ENCODE measurements around the gene TP63. TPM values are rescaled to one million over a fixed set of nuclear protein-coding genes. Genes with fewer than 3 reads are reported as not detected.

Gene TP63
- total RNA-seq, 1 donor from 2014 or later = not detected

GRCh38 chr3:189799366-189799765, 168.2 kb downstream of the TP63 start:
- DNase-seq (ENCODE audit: low read depth) = no peak
- no peak for TF ChIP-seq CTCF (conservative IDR thresholded peaks at IDR 0.05; ENCODE audit: low read depth, low read length)
- no peak overlapping the region for H3K4me3 ChIP-seq (ENCODE audit: low read depth, low read length)

GRCh38 chr3:189800436-189800835, 169.2 kb downstream of the TP63 start:
- no peak for TF ChIP-seq CTCF (conservative IDR thresholded peaks at IDR 0.05; ENCODE audit: low read depth, low read length)
- no peak overlapping the region for H3K4me3 ChIP-seq (ENCODE audit: low read depth, low read length)
- no peak for DNase-seq (ENCODE audit: low read depth)

GRCh38 chr3:189803254-189803653, 172.1 kb downstream of the TP63 start:
- TF ChIP-seq CTCF (conservative IDR thresholded peaks at IDR 0.05; ENCODE audit: low read depth, low read length) = no peak
- H3K4me3 ChIP-seq (ENCODE audit: low read depth, low read length) = no peak overlapping the region
- no peak for DNase-seq (ENCODE audit: low read depth)

- no peak for TF ChIP-seq CTCF (conservative IDR thresholded peaks at IDR 0.05; ENCODE audit: low read depth, low read length)
Measured at GRCh38 chr3:189805375-189806067, 174.3 kb downstream of the TP63 start.

GRCh38 chr3:189806171-189806951, 175.2 kb downstream of the TP63 start:
- TF ChIP-seq CTCF (conservative IDR thresholded peaks at IDR 0.05; ENCODE audit: low read depth, low read length) = no peak
- H3K4me3 ChIP-seq (ENCODE audit: low read depth, low read length) = no peak overlapping the region
- no peak for DNase-seq (ENCODE audit: low read depth)

More at GRCh38 chr3:189805375-189806067, 174.3 kb downstream of the TP63 start:
- DNase-seq (ENCODE audit: low read depth) = no peak
- H3K4me3 ChIP-seq (ENCODE audit: low read depth, low read length) = no peak overlapping the region

GRCh38 chr3:189808246-189809007, 177.2 kb downstream of the TP63 start:
- no peak for TF ChIP-seq CTCF (conservative IDR thresholded peaks at IDR 0.05; ENCODE audit: low read depth, low read length)
- no peak overlapping the region for H3K4me3 ChIP-seq (ENCODE audit: low read depth, low read length)
- DNase-seq (ENCODE audit: low read depth) = no peak
